GM12878 (cell line): ENCODE measurements around the gene PAX4. TPM values are rescaled to one million over a fixed set of nuclear protein-coding genes. Genes with fewer than 3 reads are reported as not detected.

ENCODE experiments used
- ATAC-seq: fragments of 200-7000 bp; cut with Tn5 transposase; 3 replicates; pipeline ENCODE4 v1.9.1; 2020; ENCODE audit warnings: mild to moderate bottlenecking, moderate library complexity
- BruUV-seq: library from RNA; stranded (reverse); fragments of 400-500 nt; replicated peaks from 2 replicates; lab custom pipeline; 2021; lab: Mats Ljungman, UMichigan
- CTCF ChIA-PET: fragments of 300-600 bp; sonication (Branson Sonifier 250); formaldehyde crosslinking; extraction: SDS; loops from one replicate; lab custom pipeline; 2021; ENCODE audit warnings: inconsistent platforms; lab: Yijun Ruan, JAX
- POLR2A ChIA-PET: fragments of 350-600 bp; formaldehyde crosslinking; extraction: SDS; loops from one replicate; lab custom pipeline; 2021; ENCODE audit warnings: inconsistent platforms; lab: Charles Lee
- RAD21 ChIA-PET: fragments of 300-600 bp; sonication (Branson Sonifier 250); formaldehyde crosslinking; loops from one replicate; lab custom pipeline; 2023; ENCODE audit warnings: antibody characterized with exemption; ENCODE audit not compliant: unreplicated experiment; lab: Charles Lee
- SMC1A ChIA-PET: fragments of 300-600 bp; sonication (Branson Sonifier 250); formaldehyde crosslinking; loops from one replicate; lab custom pipeline; 2023; ENCODE audit not compliant: unreplicated experiment, uncharacterized antibody; lab: Charles Lee
- DNase-seq: peaks from one replicate; pipeline ENCODE4 v3.0.0-alpha.2; 2011; ENCODE audit warnings: low read depth, low spot score
- FAIRE-seq: peaks from 3 replicates; lab custom pipeline; 2011; peaks lifted over from hg19 to GRCh38; lab: Jason Lieb, UNC
- H2AFZ ChIP-seq: 2 replicates; pipeline ENCODE4 v1.6.0; 2011; ENCODE audit warnings: low read depth, low read length, control low read depth; ENCODE audit not compliant: control insufficient read depth
- H3K27ac ChIP-seq: 2 replicates; pipeline ENCODE4 v1.5.1; 2011; ENCODE audit warnings: control low read depth; ENCODE audit not compliant: control insufficient read depth, insufficient read depth
- H3K27me3 ChIP-seq, 2 experiments: replicated peaks in 1 of 2; 2 replicates each; pipeline versions ENCODE4 v1.6.0 to v1.6.1; 2011; ENCODE audit warnings: low read length in 1 of 2; ENCODE audit not compliant: control insufficient read depth in 2 of 2, insufficient read depth in 2 of 2
- H3K36me3 ChIP-seq, 2 experiments: 2 replicates each; pipeline ENCODE4 v1.5.1; 2011; ENCODE audit warnings: low read length in 1 of 2; ENCODE audit not compliant: control insufficient read depth in 2 of 2, insufficient read depth in 2 of 2
- H3K4me1 ChIP-seq: 2 replicates; pipeline ENCODE4 v1.6.1; 2011; ENCODE audit warnings: mild to moderate bottlenecking, low read length, moderate library complexity, mixed read lengths; ENCODE audit not compliant: control insufficient read depth, insufficient read depth
- H3K4me2 ChIP-seq: 2 replicates; pipeline ENCODE4 v1.6.0; 2011; ENCODE audit warnings: control low read depth; ENCODE audit not compliant: control insufficient read depth, insufficient read depth
- H3K4me3 ChIP-seq: fragments of 200-600 bp; sonication (generic); 2 replicates; pipeline ENCODE4 v1.5.1; 2016
- H3K79me2 ChIP-seq: 2 replicates; pipeline ENCODE4 v1.6.0; 2011; ENCODE audit warnings: low read length; ENCODE audit not compliant: control insufficient read depth, insufficient read depth
- H3K9ac ChIP-seq: 2 replicates; pipeline ENCODE4 v1.8.0; 2011; ENCODE audit warnings: low read length, control low read depth, mixed read lengths; ENCODE audit not compliant: control insufficient read depth, insufficient read depth
- H3K9me3 ChIP-seq: replicated peaks from 3 replicates; pipeline ENCODE4 v1.5.1; 2011; ENCODE audit warnings: mild to moderate bottlenecking, low read length; ENCODE audit not compliant: control insufficient read depth, insufficient read depth
- H4K20me1 ChIP-seq: 2 replicates; pipeline ENCODE4 v1.6.0; 2011; ENCODE audit not compliant: control insufficient read depth, insufficient read depth
- ASH2L ChIP-seq: fragments of 300-600, 200-600 bp; sonication (generic); IDR thresholded peaks from 2 replicates; pipeline ENCODE4 v1.6.1; 2017; ENCODE audit warnings: low read depth, mild to moderate bottlenecking, borderline replicate concordance
- BCL11A ChIP-seq: IDR thresholded peaks from 2 replicates; pipeline ENCODE4 v1.6.1; 2011; ENCODE audit warnings: low read depth, low read length
- BRCA1 ChIP-seq: IDR thresholded peaks from 2 replicates; pipeline ENCODE4 v1.6.1; 2011; ENCODE audit warnings: low read depth, low read length, improper control_type of control experiment
- ESRRA ChIP-seq: IDR thresholded peaks from 2 replicates; pipeline ENCODE4 v1.6.1; 2012; ENCODE audit warnings: mild to moderate bottlenecking, low read length, improper control_type of control experiment
- HDAC6 ChIP-seq: fragments of 200-600 bp; sonication (generic); IDR thresholded peaks from one replicate; pipeline ENCODE4 v1.8.0; 2017; ENCODE audit warnings: antibody characterized with exemption; ENCODE audit not compliant: unreplicated experiment
- IRF4 ChIP-seq: IDR thresholded peaks from 2 replicates; pipeline ENCODE4 v1.6.1; 2011; ENCODE audit warnings: low read depth, low read length
- MYB ChIP-seq: fragments of 150-350 bp; IDR thresholded peaks from 2 replicates; pipeline ENCODE4 v1.6.1; 2014; ENCODE audit warnings: mild to moderate bottlenecking, low read depth, low read length, borderline replicate concordance
- RB1 ChIP-seq: fragments of 450-650 bp; formaldehyde crosslinking; IDR thresholded peaks from 2 replicates; pipeline ENCODE4 v1.6.1; 2017; ENCODE audit warnings: mild to moderate bottlenecking, borderline replicate concordance
- RUNX3 ChIP-seq: IDR thresholded peaks from 2 replicates; pipeline ENCODE4 v1.6.1; 2012; ENCODE audit warnings: low read length, inconsistent platforms
- WGBS: methylation state at CpG from one replicate; pipeline ENCODE4 v1.1.6; 2016; ENCODE audit warnings: low lambda C conversion rate; ENCODE audit not compliant: insufficient replicate concordance, insufficient coverage; ENCODE audit errors: missing lambda C conversion rate; 5-methylcytosine and 5-hydroxymethylcytosine counted together
- in situ Hi-C: fragments of 300-500 bp; cut with MboI; formaldehyde crosslinking; loops from 9 replicates; pipeline ENCODE4 v1.14.3; 2018; ENCODE audit warnings: mixed read lengths
- intact Hi-C: fragments of 100-400 bp; cut with micrococcal nuclease; formaldehyde crosslinking; loops from one replicate; pipeline ENCODE4 v1.14.2; 2022; ENCODE audit not compliant: unreplicated experiment
- polyA plus RNA-seq, 11 experiments: library from polyadenylated mRNA; depleted of rRNA in 4 of 11; unstranded in 6 of 11; stranded (reverse) in 5 of 11; fragments of >200 nt; fragmentation: Nextera tagmentation in 4 of 11; fragmentation: Illumina TruSeq in 1 of 11; extraction: Ambion mirVana in 4 of 11; extraction: Trizol in 1 of 11; gene quantifications; 1 replicate in 1 of 11; 2 replicates in 10 of 11; pipeline versions ENCODE4 v1.2.1 to v1.2.3, GENCODE V29; 2011 to 2016; ENCODE audit warnings: inconsistent platforms in 2 of 11, missing spikeins in 2 of 11, low read depth in 1 of 11
- total RNA-seq, 4 experiments: library from RNA; depleted of rRNA in 3 of 4; stranded (reverse); fragments of >200 nt in 3 of 4; fragmentation: Illumina TruSeq in 1 of 4; extraction: Trizol in 1 of 4; gene quantifications; 2 replicates each; pipeline versions ENCODE4 v1.2.1 to v1.2.3, GENCODE V29; 2013 to 2021
- TF ChIP-seq, protein P1 (sequence below): IDR thresholded peaks from 2 replicates; pipeline ENCODE4 v1.6.1; 2012; ENCODE audit warnings: low read depth, low read length, improper control_type of control experiment
- TF ChIP-seq, protein P2 (sequence below): fragments of 450-650 bp; IDR thresholded peaks from 2 replicates; pipeline ENCODE4 v1.6.1; 2014; ENCODE audit warnings: mild to moderate bottlenecking
- TF ChIP-seq, protein P3 (sequence below): fragments of 450-650 bp; conservative IDR thresholded peaks from 2 replicates; pipeline ENCODE4 v1.6.1; 2017; ENCODE audit warnings: mild to moderate bottlenecking, moderate library complexity

Gene PAX4
- total and polyA plus RNA-seq, 10 of the 15 experiments (the other 5 are each of a cell fraction or from before 2014, with no cell fraction given) = 0.27 TPM; not detected in 9

DNA sequence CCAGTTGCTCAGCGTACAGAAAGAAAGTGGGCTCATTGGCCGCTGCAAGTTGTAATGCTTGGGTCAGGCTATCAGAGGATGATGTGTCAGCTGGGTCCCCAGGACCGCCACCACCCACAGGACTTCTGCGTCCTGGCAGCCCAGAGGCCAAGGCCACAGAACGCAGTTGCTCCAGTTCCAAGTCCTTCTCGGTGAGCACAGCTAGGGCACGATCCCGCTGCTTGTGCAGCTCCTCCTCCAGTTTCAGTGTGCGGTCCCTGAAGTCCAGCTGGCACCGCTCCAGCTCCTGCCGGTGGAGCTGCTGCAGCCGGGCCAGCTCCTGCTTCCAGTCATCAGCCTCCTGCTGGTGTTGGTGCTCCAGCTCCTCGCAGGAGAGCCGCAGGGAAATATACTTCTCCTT, 35.6 kb downstream of the PAX4 start:
- H3K4me1 ChIP-seq = peaks cover 15% of the 10 kb centered on the region
- ATAC-seq (no peak), FAIRE-seq (no peak), DNase-seq (no peak)
- in situ Hi-C loops = no loop called here
- no peaks in the 10 kb centered on the region for H3K27me3 ChIP-seq
- 91% methylated on average over 14 of the region's 14 CpGs for WGBS
- POLR2A ChIA-PET = interaction anchor here (2.4 kb wide), 1 partner anchor 10 kb away, joined by 6 read pairs; no protein-coding TSS in a partner anchor
- intact Hi-C loops = no loop called here
- no peak overlapping the region for H3K27ac ChIP-seq
- no peak overlapping the region for H3K4me2 ChIP-seq
- H3K9ac ChIP-seq = no peak overlapping the region
- BruUV-seq = no TSS peak
- CTCF ChIA-PET = interaction anchor here (0.6 to 4.2 kb wide), 3 partner anchors 17 to 198 kb away, joined by 3 to 17 read pairs (median 3); no protein-coding TSS in a partner anchor
- no peaks in the 10 kb centered on the region for H3K9me3 ChIP-seq
- no peak overlapping the region for H3K4me3 ChIP-seq
- RAD21 ChIA-PET = interaction anchor here (0.6 kb wide), 1 partner anchor 211 kb away, joined by 4 read pairs; no protein-coding TSS in a partner anchor
- no peak overlapping the region for H2AFZ ChIP-seq
- TF ChIP-seq ESRRA (no peak), HDAC6 (no peak), RB1 (no peak), IRF4 (no peak), ASH2L (no peak)
- TF ChIP-seq, protein P1, sequence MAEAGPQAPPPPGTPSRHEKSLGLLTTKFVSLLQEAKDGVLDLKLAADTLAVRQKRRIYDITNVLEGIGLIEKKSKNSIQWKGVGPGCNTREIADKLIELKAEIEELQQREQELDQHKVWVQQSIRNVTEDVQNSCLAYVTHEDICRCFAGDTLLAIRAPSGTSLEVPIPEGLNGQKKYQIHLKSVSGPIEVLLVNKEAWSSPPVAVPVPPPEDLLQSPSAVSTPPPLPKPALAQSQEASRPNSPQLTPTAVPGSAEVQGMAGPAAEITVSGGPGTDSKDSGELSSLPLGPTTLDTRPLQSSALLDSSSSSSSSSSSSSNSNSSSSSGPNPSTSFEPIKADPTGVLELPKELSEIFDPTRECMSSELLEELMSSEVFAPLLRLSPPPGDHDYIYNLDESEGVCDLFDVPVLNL = no peak
- no peaks in the 10 kb centered on the region for H4K20me1 ChIP-seq
- peaks cover 3 to 9% of the 10 kb centered on the region in 2 experiments; a peak in 3 of 4 replicates for H3K36me3 ChIP-seq
- H3K79me2 ChIP-seq = peaks cover 21% of the 10 kb centered on the region
- SMC1A ChIA-PET = interaction anchor here (0.8 kb wide), 1 partner anchor 9 kb away, joined by 3 read pairs; no protein-coding TSS in a partner anchor

DNA sequence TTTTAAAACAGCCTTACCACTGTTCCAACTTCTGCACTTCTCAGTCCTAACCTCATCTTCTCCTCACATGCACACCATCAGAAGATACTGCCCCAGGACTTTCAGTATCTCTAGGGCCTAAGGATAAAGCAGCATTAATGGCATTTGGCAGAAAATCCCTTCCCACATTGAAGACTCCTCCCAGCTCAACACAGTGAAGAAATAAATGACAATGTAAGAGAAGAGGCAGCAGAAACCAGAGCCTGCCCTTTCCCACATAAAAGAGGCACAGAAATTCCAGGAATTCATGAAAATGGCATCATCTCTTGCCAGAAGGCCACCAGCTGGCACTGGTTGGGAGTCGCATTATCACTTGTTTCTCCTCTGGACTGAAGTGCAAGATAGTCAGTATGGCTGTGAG, 36.2 kb downstream of the PAX4 start:
- no TSS peak for BruUV-seq
- POLR2A ChIA-PET = interaction anchor here (1.1 to 2.4 kb wide), 2 partner anchors 9 to 72 kb away, joined by 3 to 6 read pairs; no protein-coding TSS in a partner anchor
- FAIRE-seq = no peak
- SMC1A ChIA-PET = interaction anchor here (0.7 kb wide), 1 partner anchor 273 kb away, joined by 3 read pairs; no protein-coding TSS in a partner anchor
- Histone ChIP-seq H3K4me3 (no peak overlapping the region), H2AFZ (no peak overlapping the region), H3K27ac (no peak overlapping the region), H3K36me3 (peaks cover 3 to 9% of the 10 kb centered on the region in 2 experiments; a peak in 3 of 4 replicates), H4K20me1 (no peaks in the 10 kb centered on the region), H3K4me1 (peaks cover 15% of the 10 kb centered on the region), H3K79me2 (peaks cover 21% of the 10 kb centered on the region), H3K9ac (no peak overlapping the region), H3K4me2 (no peak overlapping the region), H3K9me3 (no peaks in the 10 kb centered on the region), H3K27me3 (no peaks in the 10 kb centered on the region)
- in situ Hi-C loops = no loop called here
- intact Hi-C loops = no loop called here
- no peak for DNase-seq
- CTCF ChIA-PET = interaction anchor here (0.8 to 1.4 kb wide), 2 partner anchors 9 to 27 kb away, joined by 3 read pairs; no protein-coding TSS in a partner anchor
- WGBS = 100% methylated on average over 1 of the region's 1 CpG
- no peak for ATAC-seq
- RAD21 ChIA-PET = no interaction called here
- TF ChIP-seq, protein P2, sequence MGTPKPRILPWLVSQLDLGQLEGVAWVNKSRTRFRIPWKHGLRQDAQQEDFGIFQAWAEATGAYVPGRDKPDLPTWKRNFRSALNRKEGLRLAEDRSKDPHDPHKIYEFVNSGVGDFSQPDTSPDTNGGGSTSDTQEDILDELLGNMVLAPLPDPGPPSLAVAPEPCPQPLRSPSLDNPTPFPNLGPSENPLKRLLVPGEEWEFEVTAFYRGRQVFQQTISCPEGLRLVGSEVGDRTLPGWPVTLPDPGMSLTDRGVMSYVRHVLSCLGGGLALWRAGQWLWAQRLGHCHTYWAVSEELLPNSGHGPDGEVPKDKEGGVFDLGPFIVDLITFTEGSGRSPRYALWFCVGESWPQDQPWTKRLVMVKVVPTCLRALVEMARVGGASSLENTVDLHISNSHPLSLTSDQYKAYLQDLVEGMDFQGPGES = no peak
- TF ChIP-seq BRCA1 (no peak), MYB (no peak), BCL11A (no peak), RUNX3 (no peak)
- TF ChIP-seq, protein P3, sequence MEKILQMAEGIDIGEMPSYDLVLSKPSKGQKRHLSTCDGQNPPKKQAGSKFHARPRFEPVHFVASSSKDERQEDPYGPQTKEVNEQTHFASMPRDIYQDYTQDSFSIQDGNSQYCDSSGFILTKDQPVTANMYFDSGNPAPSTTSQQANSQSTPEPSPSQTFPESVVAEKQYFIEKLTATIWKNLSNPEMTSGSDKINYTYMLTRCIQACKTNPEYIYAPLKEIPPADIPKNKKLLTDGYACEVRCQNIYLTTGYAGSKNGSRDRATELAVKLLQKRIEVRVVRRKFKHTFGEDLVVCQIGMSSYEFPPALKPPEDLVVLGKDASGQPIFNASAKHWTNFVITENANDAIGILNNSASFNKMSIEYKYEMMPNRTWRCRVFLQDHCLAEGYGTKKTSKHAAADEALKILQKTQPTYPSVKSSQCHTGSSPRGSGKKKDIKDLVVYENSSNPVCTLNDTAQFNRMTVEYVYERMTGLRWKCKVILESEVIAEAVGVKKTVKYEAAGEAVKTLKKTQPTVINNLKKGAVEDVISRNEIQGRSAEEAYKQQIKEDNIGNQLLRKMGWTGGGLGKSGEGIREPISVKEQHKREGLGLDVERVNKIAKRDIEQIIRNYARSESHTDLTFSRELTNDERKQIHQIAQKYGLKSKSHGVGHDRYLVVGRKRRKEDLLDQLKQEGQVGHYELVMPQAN = no peak
